Heart left ventricle (tissue), 13 donors: Measurements from ENCODE around the gene WWOX.

Experiments used
- CTCF ChIP-seq, 12 donors: fragments of 200-600 bp; sonication (generic) in 4 of 12; IDR thresholded peaks; one replicate each; pipeline versions ENCODE4 v1.5.0 to v1.8.0; 2018 to 2022; ENCODE audit warnings: antibody characterized with exemption in 12 of 12, mild to moderate bottlenecking in 5 of 12
- POLR2A ChIP-seq, 2 donors: fragments of 450-650 bp; IDR thresholded peaks; one replicate each; pipeline ENCODE4 v1.6.1; 2017; ENCODE audit warnings: antibody characterized with exemption in 2 of 2, mild to moderate bottlenecking in 2 of 2, moderate library complexity in 2 of 2
- donor health status: ischemic (EF 13 %, LVEDD 7.1; RV severe dilation, severe dysfunction).
- donor health status: DM: no; HTN: yes; CAD: no.
- donor health status: DM: no; HTN: no; CAD: no.
- donor health status: ischemic (EF 25% LVEDD 6.9; RV normal size, moderate dysfunction).
- donor health status: ischemic (EF 25% LVEDD 5.7; RV mildly dilated, moderate dysfunction).
- donor health status: ischemic (EF 35%, LVEDD 5.7; RV mildly dilated, moderate dysfunction).
- donor health status: nonischemic (EF 11% LVEDD 7.7; RV severe dilation, severe dysfunction).
- donor health status: DM: yes; HTN: yes; CAD: no.
- donor health status: PGD.
- donor health status: ischemic (EF 29% LVEDD 5.4; RV normal size, mild dysfunction).
- donor health status: nonischemic (EF 23%, LVEDD 6.1; RV moderate dilation, normal function).

GRCh38 chr16:78543023-78543422, 443.6 kb downstream of the WWOX start:
- TF ChIP-seq CTCF (IDR thresholded peaks at IDR 0.05) (no peak), POLR2A (IDR thresholded peaks at IDR 0.05) (no peak)
